ENCODE results near the gene ECT2. TPM values are rescaled to one million over a fixed set of nuclear protein-coding genes. Genes with fewer than 3 reads are reported as not detected.
"Not testable (repeated sequence)": the region's sequence is repeated elsewhere in the genome, so short reads cannot be mapped to it uniquely, and the experiment has no call there.

ECT2 gene, protein sequence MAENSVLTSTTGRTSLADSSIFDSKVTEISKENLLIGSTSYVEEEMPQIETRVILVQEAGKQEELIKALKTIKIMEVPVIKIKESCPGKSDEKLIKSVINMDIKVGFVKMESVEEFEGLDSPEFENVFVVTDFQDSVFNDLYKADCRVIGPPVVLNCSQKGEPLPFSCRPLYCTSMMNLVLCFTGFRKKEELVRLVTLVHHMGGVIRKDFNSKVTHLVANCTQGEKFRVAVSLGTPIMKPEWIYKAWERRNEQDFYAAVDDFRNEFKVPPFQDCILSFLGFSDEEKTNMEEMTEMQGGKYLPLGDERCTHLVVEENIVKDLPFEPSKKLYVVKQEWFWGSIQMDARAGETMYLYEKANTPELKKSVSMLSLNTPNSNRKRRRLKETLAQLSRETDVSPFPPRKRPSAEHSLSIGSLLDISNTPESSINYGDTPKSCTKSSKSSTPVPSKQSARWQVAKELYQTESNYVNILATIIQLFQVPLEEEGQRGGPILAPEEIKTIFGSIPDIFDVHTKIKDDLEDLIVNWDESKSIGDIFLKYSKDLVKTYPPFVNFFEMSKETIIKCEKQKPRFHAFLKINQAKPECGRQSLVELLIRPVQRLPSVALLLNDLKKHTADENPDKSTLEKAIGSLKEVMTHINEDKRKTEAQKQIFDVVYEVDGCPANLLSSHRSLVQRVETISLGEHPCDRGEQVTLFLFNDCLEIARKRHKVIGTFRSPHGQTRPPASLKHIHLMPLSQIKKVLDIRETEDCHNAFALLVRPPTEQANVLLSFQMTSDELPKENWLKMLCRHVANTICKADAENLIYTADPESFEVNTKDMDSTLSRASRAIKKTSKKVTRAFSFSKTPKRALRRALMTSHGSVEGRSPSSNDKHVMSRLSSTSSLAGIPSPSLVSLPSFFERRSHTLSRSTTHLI
- 1 to 10 TPM; 3.7 to 6.8 (median 5.8) TPM for total RNA-seq

DNA sequence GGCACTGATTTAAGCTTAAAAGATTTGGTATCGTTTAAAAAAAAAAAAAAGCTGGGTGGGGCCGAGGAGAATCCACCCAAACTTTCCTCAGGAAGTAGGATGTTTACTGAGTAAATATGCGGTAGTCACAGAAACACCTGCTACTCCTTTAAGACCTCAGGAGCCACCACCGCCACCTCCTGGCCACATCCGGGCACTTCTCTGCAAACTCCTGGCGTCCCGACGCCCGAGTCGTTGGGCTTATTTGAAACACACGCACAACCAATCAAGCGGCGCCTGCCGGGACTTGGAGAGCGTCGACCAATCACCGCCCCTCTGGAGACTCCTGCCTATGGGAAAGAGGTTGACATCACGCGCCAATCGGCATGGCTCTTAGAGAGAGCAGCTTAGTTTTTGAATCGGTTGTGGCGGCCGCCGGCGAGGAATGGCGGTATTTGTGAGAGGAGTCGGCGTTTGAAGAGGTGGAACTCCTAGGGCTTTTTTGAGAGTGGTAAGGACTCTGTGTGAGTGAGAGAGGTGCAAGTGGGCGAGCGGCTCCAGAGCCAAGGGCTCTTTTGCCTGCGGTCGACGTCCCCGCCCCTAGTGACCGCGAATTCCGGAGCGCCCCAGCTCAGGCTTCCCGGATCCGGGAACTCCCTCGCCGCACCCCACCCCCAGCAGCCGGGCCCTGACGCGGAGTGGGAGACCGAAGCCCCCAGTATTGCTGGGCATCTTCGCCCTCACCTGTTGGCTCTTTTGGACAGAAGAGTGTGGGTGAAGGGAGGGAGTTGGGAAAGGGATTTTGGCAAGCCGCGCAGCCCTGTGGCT is at the start of gene ECT2:
Gene ECT2, plus strand, starts transcription at position 359 of the 807 bp plus-strand sequence. CDS start 3,805 bp downstream, outside the sequence.
- Histone ChIP-seq H3K27me3 (no peaks in the 10 kb centered on the region), H3K36me3 (no peaks in the 10 kb centered on the region), H3K4me1 (peaks cover 0 to 25% (median 5%) of the 10 kb centered on the region in 3 donors), H3K9me3 (no peaks in the 10 kb centered on the region), H3K27ac (peak within 1 kb of the TSS; percentile 41 to 83 (median 78)), H3K4me3 (peak within 1 kb of the TSS; percentile 70 to 78)
- ATAC-seq: peak; percentile 99
- TF ChIP-seq POLR2AphosphoS5 (IDR thresholded peaks at IDR 0.05) (peak; percentile 33), EP300 (IDR thresholded peaks at IDR 0.05) (no peak), POLR2A (IDR thresholded peaks at IDR 0.05) (no peak)
- TF ChIP-seq, protein P1, sequence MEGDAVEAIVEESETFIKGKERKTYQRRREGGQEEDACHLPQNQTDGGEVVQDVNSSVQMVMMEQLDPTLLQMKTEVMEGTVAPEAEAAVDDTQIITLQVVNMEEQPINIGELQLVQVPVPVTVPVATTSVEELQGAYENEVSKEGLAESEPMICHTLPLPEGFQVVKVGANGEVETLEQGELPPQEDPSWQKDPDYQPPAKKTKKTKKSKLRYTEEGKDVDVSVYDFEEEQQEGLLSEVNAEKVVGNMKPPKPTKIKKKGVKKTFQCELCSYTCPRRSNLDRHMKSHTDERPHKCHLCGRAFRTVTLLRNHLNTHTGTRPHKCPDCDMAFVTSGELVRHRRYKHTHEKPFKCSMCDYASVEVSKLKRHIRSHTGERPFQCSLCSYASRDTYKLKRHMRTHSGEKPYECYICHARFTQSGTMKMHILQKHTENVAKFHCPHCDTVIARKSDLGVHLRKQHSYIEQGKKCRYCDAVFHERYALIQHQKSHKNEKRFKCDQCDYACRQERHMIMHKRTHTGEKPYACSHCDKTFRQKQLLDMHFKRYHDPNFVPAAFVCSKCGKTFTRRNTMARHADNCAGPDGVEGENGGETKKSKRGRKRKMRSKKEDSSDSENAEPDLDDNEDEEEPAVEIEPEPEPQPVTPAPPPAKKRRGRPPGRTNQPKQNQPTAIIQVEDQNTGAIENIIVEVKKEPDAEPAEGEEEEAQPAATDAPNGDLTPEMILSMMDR (IDR thresholded peaks at IDR 0.05): peak; percentile 33 to 77 (median 74)
- WGBS, 2 donors (ENCODE audit: low coverage in 1 of 2): 0% methylated on average over 3 to 20 of the region's 49 CpGs

DNA sequence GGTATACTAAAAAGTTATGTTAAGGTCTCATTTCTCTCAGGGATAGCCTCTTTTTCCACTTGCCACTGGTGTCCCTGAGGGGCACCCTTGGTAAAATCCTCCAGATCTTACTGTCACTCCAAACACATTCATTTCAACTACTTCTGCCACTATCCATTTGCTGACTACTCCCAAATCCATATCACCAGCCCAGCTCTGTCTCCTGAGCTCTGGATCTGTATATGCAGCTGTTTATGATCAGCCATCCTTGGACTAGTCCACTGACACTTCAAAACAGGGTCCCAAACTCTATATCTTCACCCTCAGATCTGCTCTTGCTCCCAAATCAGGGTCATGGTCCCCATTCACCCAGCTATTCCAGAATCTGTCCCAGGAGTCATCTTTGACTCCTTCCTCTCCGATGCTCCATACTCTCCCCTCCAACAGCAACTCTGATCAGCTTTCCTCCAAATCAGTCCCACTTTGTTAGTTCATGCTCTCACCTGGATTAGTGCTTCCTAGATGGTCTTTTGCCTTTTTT is 49.5 kb upstream of the ECT2 start:
- Histone ChIP-seq H3K9me3 (no peaks in the 10 kb centered on the region), H3K4me1 (peaks cover 0 to 20% (median 0%) of the 10 kb centered on the region in 3 donors), H3K27ac (no peak overlapping the region), H3K27me3 (no peaks in the 10 kb centered on the region), H3K36me3 (no peaks in the 10 kb centered on the region), H3K4me3 (no peak overlapping the region)
- TF ChIP-seq POLR2AphosphoS5 (IDR thresholded peaks at IDR 0.05) (no peak), POLR2A (IDR thresholded peaks at IDR 0.05) (no peak)
- 100% methylated on average over 1 of the region's 1 CpG for WGBS, 2 donors (ENCODE audit: low coverage in 1 of 2)
- no peak for ATAC-seq

DNA sequence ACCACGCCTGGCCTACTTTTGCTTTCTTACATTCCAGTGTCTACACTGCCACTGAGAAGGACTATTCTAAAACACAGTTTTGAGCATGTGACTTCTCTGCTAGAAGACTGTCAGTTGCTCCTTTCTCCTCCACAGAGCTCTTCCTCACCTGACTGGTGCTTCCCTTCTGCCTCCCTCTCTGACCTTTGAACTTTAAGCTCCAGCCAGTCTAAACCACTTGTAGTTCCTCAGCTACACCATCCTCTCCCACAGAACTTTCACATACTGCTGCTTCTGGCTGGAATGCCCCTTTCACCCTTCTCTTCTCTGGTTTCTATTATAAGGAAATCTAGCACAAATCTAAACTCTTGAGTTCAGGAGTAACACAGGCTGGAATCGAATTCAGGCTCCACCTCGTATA is 48.8 kb upstream of the ECT2 start:
- Histone ChIP-seq H3K9me3 (no peaks in the 10 kb centered on the region), H3K36me3 (no peaks in the 10 kb centered on the region), H3K4me3 (no peak overlapping the region), H3K4me1 (peaks cover 0 to 20% (median 0%) of the 10 kb centered on the region in 3 donors), H3K27ac (no peak overlapping the region), H3K27me3 (no peaks in the 10 kb centered on the region)
- no peak for ATAC-seq
- TF ChIP-seq POLR2A (IDR thresholded peaks at IDR 0.05) (no peak), POLR2AphosphoS5 (IDR thresholded peaks at IDR 0.05) (no peak), EP300 (IDR thresholded peaks at IDR 0.05) (no peak)
- TF ChIP-seq, protein P1 (IDR thresholded peaks at IDR 0.05): no peak
- 83 to 87% methylated on average over 1 to 3 of the region's 3 CpGs for WGBS, 2 donors (ENCODE audit: low coverage in 1 of 2)

DNA sequence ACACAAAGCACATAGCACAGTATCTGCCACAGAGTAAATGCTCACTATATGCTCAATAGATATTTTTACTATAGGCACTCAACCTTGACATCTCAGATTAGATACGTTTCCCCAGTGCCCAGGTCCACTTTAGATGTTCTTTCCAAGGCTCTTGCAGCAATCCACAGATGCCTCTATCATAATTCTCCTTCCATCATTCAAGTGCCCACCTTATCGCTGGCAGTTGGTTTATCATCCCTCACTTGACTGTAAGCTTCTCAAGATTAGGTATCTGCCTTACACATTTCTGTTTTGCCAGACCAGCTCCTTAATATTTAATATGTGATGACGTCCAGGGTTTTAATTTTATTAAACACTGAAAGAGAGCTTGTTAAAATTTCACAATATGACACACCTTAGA is 48.3 kb upstream of the ECT2 start:
- H3K4me3 ChIP-seq: no peak overlapping the region
- TF ChIP-seq POLR2AphosphoS5 (IDR thresholded peaks at IDR 0.05) (no peak), EP300 (IDR thresholded peaks at IDR 0.05) (no peak), POLR2A (IDR thresholded peaks at IDR 0.05) (no peak)
- TF ChIP-seq, protein P1 (IDR thresholded peaks at IDR 0.05): no peak
- ATAC-seq: no peak
- H3K27ac ChIP-seq: no peak overlapping the region
- H3K36me3 ChIP-seq: no peaks in the 10 kb centered on the region
- 91 to 93% methylated on average over 2 to 3 of the region's 3 CpGs for whole genome bisulfite sequencing, 2 donors (ENCODE audit: low coverage in 1 of 2)
- H3K27me3 ChIP-seq: no peaks in the 10 kb centered on the region
- no peaks in the 10 kb centered on the region for H3K9me3 ChIP-seq
- H3K4me1 ChIP-seq: peaks cover 0 to 16% (median 0%) of the 10 kb centered on the region in 3 donors

DNA sequence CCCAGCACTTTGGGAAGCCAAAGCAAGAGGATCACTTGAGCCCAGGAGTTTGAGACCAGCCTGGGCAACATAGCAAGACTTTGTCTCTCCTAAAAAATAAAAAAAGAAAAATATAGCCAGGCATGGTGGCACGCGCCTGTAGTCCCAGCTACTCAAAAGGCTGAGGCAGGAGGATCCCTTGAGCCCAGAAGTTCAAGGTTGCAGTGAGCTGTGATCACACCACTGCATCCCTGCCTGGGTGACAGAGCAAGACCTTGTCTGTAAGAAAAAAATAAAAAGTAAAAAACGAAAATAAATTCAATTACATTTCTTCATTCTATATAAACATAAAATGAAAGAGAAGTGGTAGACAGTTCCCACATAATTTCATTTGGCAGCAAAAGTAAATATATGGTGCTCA is 47.8 kb upstream of the ECT2 start:
- peaks cover 0 to 13% (median 0%) of the 10 kb centered on the region in 3 donors for H3K4me1 ChIP-seq
- ATAC-seq, H3K27me3 ChIP-seq, H3K36me3 ChIP-seq, H3K9me3 ChIP-seq, H3K4me3 ChIP-seq, H3K27ac ChIP-seq: not testable (repeated sequence)
- WGBS, 2 donors (ENCODE audit: low coverage in 1 of 2): 43 to 89% methylated on average over 1 to 3 of the region's 3 CpGs
